Measurements from ENCODE around the gene CCDC102B. TPM values are rescaled to one million over a fixed set of nuclear protein-coding genes. Genes with fewer than 3 reads are reported as not detected.
A peak's percentile ranks its signal among the peaks of the same experiment; 100 is the strongest.

Gene CCDC102B
- polyA plus RNA-seq, 2 donors: 0.54 to 0.94 TPM

DNA sequence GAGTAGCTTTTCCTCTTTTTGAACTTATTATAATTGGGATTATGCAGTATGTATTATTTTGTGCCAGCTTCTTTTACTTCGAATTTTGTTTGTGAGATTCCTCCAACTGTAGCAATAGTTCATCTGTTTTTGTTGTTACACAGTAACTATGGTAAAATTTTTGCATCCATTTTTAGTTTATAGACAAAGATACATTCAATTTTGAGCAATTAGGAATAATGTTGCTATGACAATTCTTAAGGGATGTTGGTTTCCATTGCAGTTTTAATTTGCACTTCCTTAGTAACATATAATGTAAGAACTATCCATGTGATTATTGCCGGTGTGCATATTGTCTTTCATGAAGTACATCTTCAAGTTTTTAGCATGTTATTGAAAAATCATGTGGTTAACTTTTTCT lies 20.7 kb downstream of the CCDC102B start:
- Histone ChIP-seq H3K27ac (ENCODE audit: low read depth in 2 of 2, low read length in 1 of 2) (no peak overlapping the region), H3K9me3 (ENCODE audit: control insufficient read depth in 2 of 2, insufficient read depth in 1 of 2, low read depth in 1 of 2, low read length in 1 of 2) (no peaks in the 10 kb centered on the region), H3K27me3 (ENCODE audit: control insufficient read depth in 1 of 2, insufficient read depth in 2 of 2, low read length in 2 of 2) (no peaks in the 10 kb centered on the region), H3K4me1 (ENCODE audit: control insufficient read depth in 2 of 2, insufficient read depth in 2 of 2, low read length in 1 of 2) (no peaks in the 10 kb centered on the region), H3K4me3 (ENCODE audit: low read depth in 1 of 2, low read length in 2 of 2) (no peak overlapping the region), H3K36me3 (ENCODE audit: control insufficient read depth in 2 of 2, insufficient read depth in 2 of 2, low read length in 1 of 2) (no peaks in the 10 kb centered on the region)
- WGBS, 2 donors: 36 to 42% methylated on average over 2 of the region's 2 CpGs

DNA sequence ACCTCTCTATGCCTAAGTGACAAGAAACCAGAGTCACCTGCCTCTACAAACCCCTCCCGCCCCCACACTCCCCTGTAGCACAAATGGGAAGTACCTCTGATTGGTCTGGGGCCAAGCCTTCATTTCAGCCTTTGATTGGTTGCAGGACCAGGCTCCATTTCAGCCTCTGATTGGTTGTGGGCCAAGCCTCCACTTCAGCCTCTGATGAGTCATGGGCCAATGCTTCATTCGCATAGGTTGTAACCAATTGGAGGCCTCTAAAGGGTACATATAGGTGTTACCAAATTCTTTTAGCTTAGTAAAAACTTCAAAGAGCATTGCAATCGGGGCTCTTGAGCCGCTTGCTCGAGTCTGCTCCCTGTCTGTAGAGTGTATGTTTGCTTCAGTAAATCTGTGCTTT lies 25.0 kb downstream of the CCDC102B start:
- Histone ChIP-seq H3K27ac (ENCODE audit: low read depth in 2 of 2, low read length in 1 of 2) (no peak overlapping the region), H3K36me3 (ENCODE audit: control insufficient read depth in 2 of 2, insufficient read depth in 2 of 2, low read length in 1 of 2) (no peaks in the 10 kb centered on the region), H3K4me1 (ENCODE audit: control insufficient read depth in 2 of 2, insufficient read depth in 2 of 2, low read length in 1 of 2) (no peaks in the 10 kb centered on the region), H3K4me3 (ENCODE audit: low read depth in 1 of 2, low read length in 2 of 2) (no peak overlapping the region), H3K9me3 (ENCODE audit: control insufficient read depth in 2 of 2, insufficient read depth in 1 of 2, low read depth in 1 of 2, low read length in 1 of 2) (no peaks in the 10 kb centered on the region), H3K27me3 (ENCODE audit: control insufficient read depth in 1 of 2, insufficient read depth in 2 of 2, low read length in 2 of 2) (no peaks in the 10 kb centered on the region)
- 88 to 89% methylated on average over 5 of the region's 5 CpGs for WGBS, 2 donors

DNA sequence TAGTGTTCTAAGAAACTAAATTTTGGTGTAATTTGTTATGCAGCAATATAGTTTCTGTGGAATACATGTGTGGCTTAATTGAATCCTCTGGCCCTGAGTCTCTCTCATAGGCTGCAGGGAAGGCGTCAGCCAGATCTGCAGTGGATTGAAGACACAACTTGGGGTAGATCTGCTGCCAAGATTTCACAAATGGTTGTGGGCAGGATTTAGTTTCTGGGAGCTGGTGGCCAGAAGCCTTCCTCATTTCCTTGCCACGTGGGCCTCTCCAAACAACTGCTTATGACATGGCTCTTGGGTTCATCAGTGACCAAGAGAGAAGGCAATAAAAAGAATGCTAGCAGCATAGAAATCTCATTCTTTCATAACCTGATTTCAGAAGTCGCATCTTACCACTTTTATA lies 28.2 kb downstream of the CCDC102B start:
- H3K36me3 ChIP-seq (ENCODE audit: control insufficient read depth in 2 of 2, insufficient read depth in 2 of 2, low read length in 1 of 2): no peaks in the 10 kb centered on the region
- H3K4me3 ChIP-seq (ENCODE audit: low read depth in 1 of 2, low read length in 2 of 2): no peak overlapping the region
- H3K9me3 ChIP-seq (ENCODE audit: control insufficient read depth in 2 of 2, insufficient read depth in 1 of 2, low read depth in 1 of 2, low read length in 1 of 2): no peaks in the 10 kb centered on the region
- H3K4me1 ChIP-seq (ENCODE audit: control insufficient read depth in 2 of 2, insufficient read depth in 2 of 2, low read length in 1 of 2): no peaks in the 10 kb centered on the region
- H3K27me3 ChIP-seq (ENCODE audit: control insufficient read depth in 1 of 2, insufficient read depth in 2 of 2, low read length in 2 of 2): no peaks in the 10 kb centered on the region
- no peak overlapping the region for H3K27ac ChIP-seq (ENCODE audit: low read depth in 2 of 2, low read length in 1 of 2)
- 68 to 79% methylated on average over 3 of the region's 3 CpGs for WGBS, 2 donors

- Histone ChIP-seq H3K9me3 (ENCODE audit: control insufficient read depth in 2 of 2, insufficient read depth in 1 of 2, low read depth in 1 of 2, low read length in 1 of 2) (no peaks in the 10 kb centered on the region), H3K4me1 (ENCODE audit: control insufficient read depth in 2 of 2, insufficient read depth in 2 of 2, low read length in 1 of 2) (no peaks in the 10 kb centered on the region), H3K36me3 (ENCODE audit: control insufficient read depth in 2 of 2, insufficient read depth in 2 of 2, low read length in 1 of 2) (no peaks in the 10 kb centered on the region), H3K27me3 (ENCODE audit: control insufficient read depth in 1 of 2, insufficient read depth in 2 of 2, low read length in 2 of 2) (no peaks in the 10 kb centered on the region), H3K27ac (ENCODE audit: low read depth in 2 of 2, low read length in 1 of 2) (no peak overlapping the region), H3K4me3 (ENCODE audit: low read depth in 1 of 2, low read length in 2 of 2) (no peak overlapping the region)
- 30 to 53% methylated on average over 2 of the region's 2 CpGs for WGBS, 2 donors
Observed at GRCh38 chr18:68830256-68831045, 32.6 kb downstream of the CCDC102B start.

- Histone ChIP-seq H3K27me3 (ENCODE audit: control insufficient read depth in 1 of 2, insufficient read depth in 2 of 2, low read length in 2 of 2) (no peaks in the 10 kb centered on the region), H3K4me3 (ENCODE audit: low read depth in 1 of 2, low read length in 2 of 2) (no peak overlapping the region), H3K9me3 (ENCODE audit: control insufficient read depth in 2 of 2, insufficient read depth in 1 of 2, low read depth in 1 of 2, low read length in 1 of 2) (no peaks in the 10 kb centered on the region), H3K4me1 (ENCODE audit: control insufficient read depth in 2 of 2, insufficient read depth in 2 of 2, low read length in 1 of 2) (no peaks in the 10 kb centered on the region), H3K27ac (ENCODE audit: low read depth in 2 of 2, low read length in 1 of 2) (no peak overlapping the region), H3K36me3 (ENCODE audit: control insufficient read depth in 2 of 2, insufficient read depth in 2 of 2, low read length in 1 of 2) (no peaks in the 10 kb centered on the region)
- WGBS, 2 donors: 70 to 71% methylated on average over 5 of the region's 5 CpGs
Observed at GRCh38 chr18:68833756-68834155, 35.9 kb downstream of the CCDC102B start.

- H3K27ac ChIP-seq (ENCODE audit: low read depth in 2 of 2, low read length in 1 of 2): peak overlapping the region in 1 of 2 donors; percentile 31
- WGBS, 2 donors: 73 to 76% methylated on average over 7 of the region's 7 CpGs
- H3K4me3 ChIP-seq (ENCODE audit: low read depth in 1 of 2, low read length in 2 of 2): no peak overlapping the region
- no peaks in the 10 kb centered on the region for H3K4me1 ChIP-seq (ENCODE audit: control insufficient read depth in 2 of 2, insufficient read depth in 2 of 2, low read length in 1 of 2)
- H3K36me3 ChIP-seq (ENCODE audit: control insufficient read depth in 2 of 2, insufficient read depth in 2 of 2, low read length in 1 of 2): no peaks in the 10 kb centered on the region
- H3K27me3 ChIP-seq (ENCODE audit: control insufficient read depth in 1 of 2, insufficient read depth in 2 of 2, low read length in 2 of 2): no peaks in the 10 kb centered on the region
- no peaks in the 10 kb centered on the region for H3K9me3 ChIP-seq (ENCODE audit: control insufficient read depth in 2 of 2, insufficient read depth in 1 of 2, low read depth in 1 of 2, low read length in 1 of 2)
Observed at GRCh38 chr18:68837665-68838451, 40.0 kb downstream of the CCDC102B start.

GRCh38 chr18:68839701-68840100 lies 41.8 kb downstream of the CCDC102B start:
- H3K4me3 ChIP-seq (ENCODE audit: low read depth in 1 of 2, low read length in 2 of 2): no peak overlapping the region
- 67 to 78% methylated on average over 4 of the region's 4 CpGs for WGBS, 2 donors
- H3K9me3 ChIP-seq (ENCODE audit: control insufficient read depth in 2 of 2, insufficient read depth in 1 of 2, low read depth in 1 of 2, low read length in 1 of 2): no peaks in the 10 kb centered on the region
- H3K4me1 ChIP-seq (ENCODE audit: control insufficient read depth in 2 of 2, insufficient read depth in 2 of 2, low read length in 1 of 2): no peaks in the 10 kb centered on the region
- H3K27ac ChIP-seq (ENCODE audit: low read depth in 2 of 2, low read length in 1 of 2): no peak overlapping the region
- H3K27me3 ChIP-seq (ENCODE audit: control insufficient read depth in 1 of 2, insufficient read depth in 2 of 2, low read length in 2 of 2): no peaks in the 10 kb centered on the region
- no peaks in the 10 kb centered on the region for H3K36me3 ChIP-seq (ENCODE audit: control insufficient read depth in 2 of 2, insufficient read depth in 2 of 2, low read length in 1 of 2)

GRCh38 chr18:68840554-68841263 lies 42.8 kb downstream of the CCDC102B start:
- Histone ChIP-seq H3K27me3 (ENCODE audit: control insufficient read depth in 1 of 2, insufficient read depth in 2 of 2, low read length in 2 of 2) (no peaks in the 10 kb centered on the region), H3K36me3 (ENCODE audit: control insufficient read depth in 2 of 2, insufficient read depth in 2 of 2, low read length in 1 of 2) (no peaks in the 10 kb centered on the region), H3K4me1 (ENCODE audit: control insufficient read depth in 2 of 2, insufficient read depth in 2 of 2, low read length in 1 of 2) (no peaks in the 10 kb centered on the region), H3K9me3 (ENCODE audit: control insufficient read depth in 2 of 2, insufficient read depth in 1 of 2, low read depth in 1 of 2, low read length in 1 of 2) (no peaks in the 10 kb centered on the region), H3K4me3 (ENCODE audit: low read depth in 1 of 2, low read length in 2 of 2) (no peak overlapping the region), H3K27ac (ENCODE audit: low read depth in 2 of 2, low read length in 1 of 2) (no peak overlapping the region)
- WGBS, 2 donors: 40 to 52% methylated on average over 7 of the region's 7 CpGs

DNA sequence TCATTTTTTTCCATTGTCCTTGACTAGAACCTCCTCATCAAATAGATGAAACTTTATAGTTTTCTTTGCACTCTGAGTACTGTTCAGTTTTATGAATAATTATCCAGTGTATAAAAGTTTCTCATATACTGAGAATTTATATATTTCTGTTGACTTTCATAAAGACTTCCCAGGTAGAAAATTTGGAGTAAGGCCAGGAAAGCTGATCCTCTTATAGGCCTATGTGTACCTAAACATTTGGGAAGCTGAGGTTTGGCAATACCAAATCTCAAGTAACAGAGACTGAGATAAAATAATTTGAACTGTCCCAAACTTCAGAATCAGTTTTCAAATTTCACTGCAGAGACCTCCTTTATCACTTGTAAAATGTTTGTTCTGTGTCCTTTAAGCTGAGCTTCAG lies 43.4 kb downstream of the CCDC102B start:
- no peaks in the 10 kb centered on the region for H3K36me3 ChIP-seq (ENCODE audit: control insufficient read depth in 2 of 2, insufficient read depth in 2 of 2, low read length in 1 of 2)
- H3K9me3 ChIP-seq (ENCODE audit: control insufficient read depth in 2 of 2, insufficient read depth in 1 of 2, low read depth in 1 of 2, low read length in 1 of 2): no peaks in the 10 kb centered on the region
- no peaks in the 10 kb centered on the region for H3K4me1 ChIP-seq (ENCODE audit: control insufficient read depth in 2 of 2, insufficient read depth in 2 of 2, low read length in 1 of 2)
- no peak overlapping the region for H3K27ac ChIP-seq (ENCODE audit: low read depth in 2 of 2, low read length in 1 of 2)
- no peak overlapping the region for H3K4me3 ChIP-seq (ENCODE audit: low read depth in 1 of 2, low read length in 2 of 2)
- no peaks in the 10 kb centered on the region for H3K27me3 ChIP-seq (ENCODE audit: control insufficient read depth in 1 of 2, insufficient read depth in 2 of 2, low read length in 2 of 2)
